SU-DHL-6 (cell line): Measurements from ENCODE around the gene TMEM167A.

Experiments
- CTCF ChIP-seq: fragments of 200-600 bp; sonication (generic); IDR thresholded peaks from one replicate; pipeline ENCODE4 v1.5.1; 2017; ENCODE audit warnings: antibody characterized with exemption, mild to moderate bottlenecking, low read length, moderate library complexity; ENCODE audit not compliant: insufficient read depth, poor library complexity, severe bottlenecking
- EZH2phosphoT487 ChIP-seq: fragments of 200-600 bp; sonication (generic), shearing (Covaris generic); conservative IDR thresholded peaks from 2 replicates; pipeline ENCODE4 v1.6.1; 2018; ENCODE audit warnings: mild to moderate bottlenecking, antibody characterized with exemption, low read length, moderate library complexity, mixed read lengths

DNA sequence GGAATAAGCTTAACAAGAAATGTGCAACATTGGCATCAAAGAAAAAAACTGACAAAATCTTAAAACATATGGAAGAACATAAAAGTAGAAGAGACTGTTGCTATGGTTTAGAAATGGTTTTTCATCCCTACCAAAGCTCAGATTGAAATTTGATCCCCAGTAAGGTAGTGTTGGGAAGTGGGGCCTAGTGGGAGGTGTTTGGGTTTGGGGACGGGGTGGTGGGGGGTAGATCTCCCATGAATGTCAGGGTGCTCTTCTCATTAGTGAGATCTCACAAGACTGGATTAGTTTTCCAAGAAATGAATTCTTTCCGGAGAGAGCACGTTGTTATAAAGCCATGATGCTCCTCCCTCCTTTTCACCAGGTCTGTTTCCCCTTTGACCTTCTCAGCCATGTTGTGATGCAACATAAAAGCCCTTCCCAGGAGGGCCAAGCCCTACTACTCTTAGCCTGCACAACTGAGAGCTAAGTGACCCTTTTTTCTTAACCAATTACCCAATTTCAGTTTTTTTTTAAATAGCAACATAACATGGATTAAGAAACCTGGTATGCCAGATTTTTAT, 10.6 kb downstream of the TMEM167A start:
- no peak for TF ChIP-seq CTCF
- no peak for TF ChIP-seq EZH2phosphoT487
